Activated CD8-positive, alpha-beta memory T cell treated with anti-CD3 and anti-CD28 coated beads for 1 hour (primary cell): ENCODE measurements around the gene STX19.

ENCODE experiments used
- DNase-seq, 2 donors: peaks; one replicate each; pipeline ENCODE4 v3.0.0-alpha.2; 2020; ENCODE audit warnings: low read depth in 1 of 2; ENCODE audit errors: extremely low read depth in 1 of 2

STX19 gene

GRCh38 chr3:94036909-94037507 lies 8.6 kb upstream of the STX19 start:
- no peak for DNase-seq

GRCh38 chr3:94026623-94027022 lies 1.8 kb downstream of the STX19 start:
- DNase-seq = no peak

GRCh38 chr3:94024385-94024784 lies 4.0 kb downstream of the STX19 start:
- no peak for DNase-seq

GRCh38 chr3:94020293-94020692 lies 8.1 kb downstream of the STX19 start:
- DNase-seq = no peak

- no peak for DNase-seq
Observed at GRCh38 chr3:94019659-94020058, 8.7 kb downstream of the STX19 start.

GRCh38 chr3:94015025-94015424 lies 13.4 kb downstream of the STX19 start:
- no peak for DNase-seq

DNA sequence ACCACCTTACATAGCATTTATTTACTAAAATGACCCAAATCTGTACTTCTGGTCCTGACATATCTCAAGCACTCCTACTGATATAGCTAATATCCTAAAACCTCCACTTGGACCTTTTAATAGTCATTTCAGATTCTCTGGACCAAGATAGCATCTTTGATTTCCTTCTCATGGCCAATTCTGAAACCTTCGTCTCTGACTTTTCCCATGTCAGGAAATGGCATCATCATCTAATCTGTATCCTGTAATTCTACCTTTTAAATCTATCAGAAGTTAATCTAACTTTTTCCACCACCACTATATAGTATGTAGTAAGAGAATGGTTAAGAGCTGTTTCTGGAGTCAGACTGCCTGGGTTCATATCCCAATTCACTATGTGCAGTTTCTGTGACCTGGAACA lies 16.2 kb downstream of the STX19 start:
- no peak for DNase-seq

- DNase-seq = no peak
Observed at GRCh38 chr3:94011233-94011711, 17.1 kb downstream of the STX19 start.

DNA sequence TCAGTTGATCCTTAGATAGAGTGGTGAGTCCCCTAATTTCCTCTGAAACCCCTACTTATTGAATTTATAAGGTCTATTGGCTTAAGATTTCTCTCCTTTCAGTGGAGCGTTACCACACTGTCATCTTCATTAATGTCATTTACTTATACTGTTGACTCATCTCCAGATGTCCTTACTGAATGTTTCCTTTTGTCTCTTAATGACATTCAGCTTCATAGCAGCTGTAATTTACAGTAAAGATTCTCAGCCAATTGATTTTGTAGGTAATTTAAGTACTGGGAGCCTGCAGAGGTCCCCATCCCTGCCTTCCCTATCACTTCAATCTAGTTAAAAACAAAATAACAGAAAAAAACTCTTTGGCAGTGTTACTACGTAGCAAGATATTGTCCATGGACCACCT lies 18.8 kb downstream of the STX19 start:
- no peak for DNase-seq

- DNase-seq = no peak
Observed at GRCh38 chr3:94008253-94008652, 20.1 kb downstream of the STX19 start.

DNA sequence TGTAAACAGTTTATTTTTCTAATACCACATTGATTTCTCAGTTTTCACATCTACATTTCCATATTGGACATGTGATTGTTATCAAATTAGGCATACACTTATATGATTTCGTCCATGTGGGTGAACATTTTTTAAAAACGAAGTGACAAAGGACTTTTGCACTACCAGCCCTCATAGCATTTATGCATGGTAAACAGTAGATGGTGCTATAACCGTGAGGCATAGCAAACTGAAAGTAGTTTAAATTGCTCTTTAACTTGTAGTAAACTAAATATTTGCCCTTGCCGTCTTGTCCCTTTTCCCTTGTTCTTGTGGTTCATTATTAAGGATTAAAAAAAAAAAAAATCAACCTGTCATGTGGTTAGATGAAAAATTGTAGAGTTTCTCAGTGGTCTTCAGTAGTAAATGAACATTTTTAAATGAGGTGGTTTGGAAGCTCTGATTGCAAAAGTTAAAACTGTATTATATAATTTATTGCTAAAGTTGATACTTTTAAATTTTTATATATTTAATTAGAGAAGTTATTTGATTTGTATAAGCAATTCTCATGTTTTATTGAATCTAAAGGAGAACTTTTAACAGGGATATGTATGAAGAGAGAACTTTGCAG lies 24.0 kb downstream of the STX19 start:
- DNase-seq = no peak

DNA sequence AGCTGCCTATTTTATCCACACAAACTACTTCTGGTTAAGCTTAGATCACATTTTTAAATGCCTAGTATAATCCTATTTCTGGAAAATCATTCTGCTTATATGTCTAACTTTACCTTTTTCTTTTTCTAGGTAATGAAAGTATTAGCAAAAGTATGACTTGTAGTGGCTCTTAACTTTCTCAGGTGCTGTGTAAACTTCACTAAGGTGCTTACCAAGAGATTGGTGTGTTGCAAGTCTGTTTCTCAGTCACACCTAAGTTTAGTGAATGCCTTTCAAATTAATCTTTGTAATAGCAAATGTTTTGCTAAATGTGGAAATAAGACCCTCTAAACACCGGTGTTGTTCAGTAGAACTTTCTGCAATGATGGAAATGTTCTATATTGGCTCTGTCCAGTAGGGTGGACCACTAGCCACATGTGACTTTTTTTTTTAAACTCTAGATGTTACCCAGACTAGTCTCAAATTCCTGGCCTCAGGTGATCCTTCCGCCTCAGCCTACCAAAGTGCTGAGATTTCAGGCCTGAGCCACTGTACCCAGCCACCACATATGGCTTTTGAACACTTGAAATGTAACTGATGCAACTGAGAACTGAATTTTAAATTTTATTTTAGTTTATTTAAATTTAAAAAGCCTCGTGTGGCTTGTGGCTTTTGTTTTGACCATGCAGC lies 26.4 kb downstream of the STX19 start:
- DNase-seq = no peak

GRCh38 chr3:94001191-94001590 lies 27.2 kb downstream of the STX19 start:
- no peak for DNase-seq

DNA sequence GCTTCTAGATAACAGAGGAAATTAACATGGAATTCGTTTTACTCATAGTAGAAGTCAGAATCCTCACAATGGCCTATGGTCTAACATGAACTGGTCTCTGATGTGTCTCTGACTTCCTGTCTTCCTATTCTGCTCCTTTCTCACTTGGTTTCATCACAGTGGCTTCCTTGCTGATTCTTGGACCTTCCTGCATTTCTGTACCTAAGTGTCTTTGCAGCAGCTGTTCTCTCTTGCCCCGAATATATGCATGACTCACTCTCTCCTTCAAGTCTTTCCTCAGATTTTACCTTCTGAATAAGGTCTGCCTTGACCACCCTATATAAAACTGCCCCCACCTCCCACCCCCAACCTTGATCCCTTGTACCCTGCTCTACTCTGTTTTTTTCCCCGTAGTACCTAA lies 34.3 kb downstream of the STX19 start:
- no peak for DNase-seq

GRCh38 chr3:93992207-93992606 lies 36.2 kb downstream of the STX19 start:
- DNase-seq = no peak

DNA sequence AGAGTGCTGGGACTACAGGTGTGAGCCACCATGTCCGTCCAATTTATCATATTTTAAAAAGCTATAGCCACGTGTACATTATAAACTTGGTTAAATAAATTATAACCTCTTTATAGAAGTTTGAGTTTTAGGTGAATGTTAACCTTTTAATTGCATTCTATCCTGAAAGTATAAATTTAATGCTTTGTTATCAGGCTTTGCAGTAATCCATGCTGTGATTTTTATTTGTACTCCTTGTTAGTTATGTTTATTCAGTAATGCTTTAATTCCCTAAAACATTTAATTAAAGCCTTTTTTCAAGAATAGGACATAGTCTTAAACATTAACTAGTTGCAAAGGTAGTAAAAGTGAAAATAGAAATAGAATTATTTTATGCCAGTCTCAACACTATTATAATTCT lies 36.8 kb downstream of the STX19 start:
- DNase-seq = no peak

GRCh38 chr3:93989241-93989640 lies 39.2 kb downstream of the STX19 start:
- DNase-seq = no peak

DNA sequence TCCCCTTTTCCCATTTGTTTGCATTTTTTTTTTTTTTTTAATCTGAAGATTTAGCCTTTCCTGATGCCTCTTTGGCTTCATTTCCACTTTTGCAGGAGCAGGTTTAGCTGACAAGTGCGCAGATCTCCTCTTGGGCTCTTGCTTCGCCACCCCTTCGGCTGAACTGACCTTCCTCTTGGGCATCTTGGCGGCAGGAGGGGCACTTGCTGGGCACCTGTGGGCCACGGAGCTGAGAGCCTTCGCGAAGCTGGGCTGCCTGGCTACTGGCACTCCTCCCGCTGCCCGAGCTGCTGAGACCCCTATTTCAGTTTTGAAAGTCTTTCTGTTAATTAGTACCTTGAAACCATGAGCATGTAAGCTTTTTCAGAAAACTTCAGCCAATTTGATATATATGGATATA lies 39.6 kb downstream of the STX19 start:
- no peak for DNase-seq

DNA sequence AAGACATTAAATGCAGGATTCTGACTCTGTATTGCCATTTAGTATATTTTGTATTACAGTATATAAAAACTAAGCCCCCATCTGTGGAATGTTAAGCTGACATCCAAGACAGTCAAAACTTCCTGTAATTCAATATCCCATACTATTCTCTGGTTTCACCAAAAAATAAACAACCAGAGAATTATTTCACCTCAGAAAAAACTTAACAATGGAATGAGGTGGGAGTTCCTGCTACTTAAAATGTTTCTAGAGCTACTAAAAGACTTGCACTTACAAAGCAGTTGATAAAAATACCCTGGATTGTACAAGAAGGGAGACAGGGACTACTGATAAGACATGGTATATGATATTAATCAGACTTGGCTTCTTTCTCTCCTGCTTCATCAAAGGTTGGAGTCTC lies 40.1 kb downstream of the STX19 start:
- DNase-seq = no peak

GRCh38 chr3:93984618-93985017 lies 43.8 kb downstream of the STX19 start:
- no peak for DNase-seq

- DNase-seq = no peak
Observed at GRCh38 chr3:93983408-93983807, 45.0 kb downstream of the STX19 start.

DNA sequence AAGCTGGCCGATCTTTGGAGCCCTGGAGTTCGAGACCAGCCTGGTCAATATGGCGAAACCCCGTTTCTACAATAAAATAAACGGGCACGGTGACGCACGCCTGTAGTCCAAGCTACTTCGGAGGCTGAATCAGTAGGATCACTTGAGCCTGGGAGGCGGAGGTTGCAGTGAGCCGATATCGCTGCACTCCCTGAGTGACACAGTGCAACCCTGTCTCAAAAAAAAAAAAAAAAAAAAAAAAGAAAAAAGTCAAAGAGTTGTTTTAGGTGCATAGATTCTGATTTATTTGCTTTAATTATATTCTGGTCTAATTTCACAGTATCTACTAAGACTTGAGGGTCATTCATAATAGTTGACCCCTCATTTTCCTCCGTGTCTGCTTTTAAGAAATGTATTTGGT lies 46.7 kb downstream of the STX19 start:
- DNase-seq = no peak
